ENCODE measurements around the gene ZNF787. TPM values are rescaled to one million over a fixed set of nuclear protein-coding genes. Genes with fewer than 3 reads are reported as not detected.

ZNF787 gene
- total and polyA plus RNA-seq, 2 donors (not counting 3 experiments of a cell fraction or from before 2014, with no cell fraction given): 11.6 to 32.7 TPM

DNA sequence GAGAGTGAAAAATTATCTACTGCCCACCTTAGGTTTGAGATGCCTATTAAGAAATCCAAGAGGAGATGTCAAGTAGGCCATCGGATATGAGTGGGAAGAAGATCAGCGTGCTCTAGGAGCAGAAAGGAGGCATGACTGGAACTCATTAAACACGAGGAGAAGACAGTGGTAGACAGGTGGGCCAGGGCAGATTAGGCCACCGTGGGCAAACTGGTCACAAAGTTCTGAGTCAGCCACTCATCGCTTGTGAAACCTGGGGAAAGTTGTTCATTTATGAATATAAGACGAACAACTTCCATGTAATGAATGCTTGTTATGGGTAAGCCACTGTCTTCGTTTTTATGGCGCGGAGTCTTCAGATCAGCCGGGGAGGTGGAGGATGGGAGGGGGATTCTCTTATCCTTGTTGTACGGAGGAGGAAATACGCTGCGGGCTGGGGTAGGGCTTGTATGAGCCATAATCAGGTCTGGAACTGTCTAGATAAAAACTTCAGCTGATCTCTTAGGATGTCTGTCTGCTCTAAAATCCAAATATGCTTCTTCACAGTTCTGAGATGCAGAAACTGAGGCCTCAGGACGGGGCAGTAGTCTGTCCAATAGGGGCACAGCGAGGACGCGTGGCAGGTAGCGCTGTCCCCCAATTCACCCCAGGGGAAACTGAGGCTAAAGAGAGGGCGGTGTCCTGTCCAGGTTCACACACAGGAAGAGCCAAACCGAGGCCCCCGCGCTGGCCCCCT, 18.9 kb upstream of the ZNF787 start:
- H3K27ac ChIP-seq (ENCODE audit: insufficient read depth, low read depth, low read length): peak overlapping the region; percentile 44
- peak overlapping the region; percentile 52 to 60 (median 57) for H3K4me3 ChIP-seq (replicated peaks in 1 of 3; ENCODE audit: insufficient read depth in 1 of 3, low read depth in 1 of 3, low read length in 3 of 3)
- FAIRE-seq (no peak), DNase-seq (ENCODE audit: low read depth, low spot score) (no peak)
- no peaks in the 10 kb centered on the region for H4K20me1 ChIP-seq (replicated peaks; ENCODE audit: control insufficient read depth, extremely low read depth, insufficient read depth, low read length)
- H3K4me1 ChIP-seq (ENCODE audit: control insufficient read depth, extremely low read depth, insufficient read depth, low read length): peaks cover 10% of the 10 kb centered on the region
- no peaks in the 10 kb centered on the region for H3K27me3 ChIP-seq (ENCODE audit: control insufficient read depth in 2 of 2, insufficient read depth in 2 of 2, low read length in 2 of 2)
- POLR2A ChIA-PET: interaction anchor here (1.5 kb wide), 1 partner anchor 21 kb away, joined by 10 read pairs; no protein-coding TSS in a partner anchor
- H3K9ac ChIP-seq (replicated peaks; ENCODE audit: extremely low read depth, insufficient read depth, low read length): peak overlapping the region; percentile 50
- TSS peak; percentile 73 for BruUV-seq (replicated peaks)
- no peaks in the 10 kb centered on the region for H3K36me3 ChIP-seq (ENCODE audit: control insufficient read depth in 2 of 2, extremely low read depth in 1 of 2, insufficient read depth in 2 of 2, low read length in 2 of 2)
- no peaks in the 10 kb centered on the region for H3K9me1 ChIP-seq (replicated peaks; ENCODE audit: control insufficient read depth, extremely low read depth, insufficient read depth, low read length)
- TF ChIP-seq EZH2 (IDR thresholded peaks at IDR 0.05; ENCODE audit: borderline replicate concordance, low read depth, low read length, severe bottlenecking): no peak
- CTCF ChIA-PET: interaction anchor here (1.0 to 3.1 kb wide), 8 partner anchors 8 to 193 kb away, joined by 3 to 18 read pairs (median 4); partner anchors contain the start of gene ZNF787
- dilution Hi-C loops (cut with MboI; ENCODE audit: extremely low pct_ligation_motif_present, low sequenced_read_pairs): no loop called here
- no peaks in the 10 kb centered on the region for H3K9me3 ChIP-seq (replicated peaks; ENCODE audit: control insufficient read depth, insufficient read depth, low read length)
- intact Hi-C loops (cut with micrococcal nuclease): loop anchor here (1.0 to 2.0 kb wide), 3 partner anchors 19 to 175 kb away; partner anchors contain the start of gene ZNF787
- peaks cover 22% of the 10 kb centered on the region for H3K79me2 ChIP-seq (ENCODE audit: control insufficient read depth, insufficient read depth, low read length)
- peak overlapping the region; percentile 80 for H3K4me2 ChIP-seq (ENCODE audit: insufficient read depth, low read length)
- H2AFZ ChIP-seq (ENCODE audit: low read depth, low read length): peak overlapping the region; percentile 93

- no peak for DNase-seq (ENCODE audit: low read depth, low spot score)
- FAIRE-seq: no peak
- H3K4me2 ChIP-seq (ENCODE audit: insufficient read depth, low read length): no peak overlapping the region
- CTCF ChIA-PET: interaction anchor here (1.5 to 2.1 kb wide), 3 partner anchors 13 to 62 kb away, joined by 3 to 5 read pairs (median 4); no protein-coding TSS in a partner anchor
- H3K9me1 ChIP-seq (replicated peaks; ENCODE audit: control insufficient read depth, extremely low read depth, insufficient read depth, low read length): no peaks in the 10 kb centered on the region
- H3K4me3 ChIP-seq (replicated peaks in 1 of 3; ENCODE audit: insufficient read depth in 1 of 3, low read depth in 1 of 3, low read length in 3 of 3): no peak overlapping the region
- H3K9ac ChIP-seq (replicated peaks; ENCODE audit: extremely low read depth, insufficient read depth, low read length): no peak overlapping the region
- POLR2A ChIA-PET: no interaction called here
- intact Hi-C loops (cut with micrococcal nuclease) (no loop called here), dilution Hi-C loops (cut with MboI; ENCODE audit: extremely low pct_ligation_motif_present, low sequenced_read_pairs) (no loop called here)
- H3K79me2 ChIP-seq (ENCODE audit: control insufficient read depth, insufficient read depth, low read length): peaks cover 16% of the 10 kb centered on the region
- no peak overlapping the region for H3K27ac ChIP-seq (ENCODE audit: insufficient read depth, low read depth, low read length)
- H3K36me3 ChIP-seq (ENCODE audit: control insufficient read depth in 2 of 2, extremely low read depth in 1 of 2, insufficient read depth in 2 of 2, low read length in 2 of 2): no peaks in the 10 kb centered on the region
- H2AFZ ChIP-seq (ENCODE audit: low read depth, low read length): no peak overlapping the region
- H4K20me1 ChIP-seq (replicated peaks; ENCODE audit: control insufficient read depth, extremely low read depth, insufficient read depth, low read length): no peaks in the 10 kb centered on the region
- no peak for TF ChIP-seq POLR2AphosphoS5 (IDR thresholded peaks at IDR 0.05; ENCODE audit: insufficient read depth, low read depth, low read length)
- no peak for TF ChIP-seq FOS (IDR thresholded peaks at IDR 0.05; ENCODE audit: borderline replicate concordance, insufficient read depth, low read length)
- TF ChIP-seq, protein P1, sequence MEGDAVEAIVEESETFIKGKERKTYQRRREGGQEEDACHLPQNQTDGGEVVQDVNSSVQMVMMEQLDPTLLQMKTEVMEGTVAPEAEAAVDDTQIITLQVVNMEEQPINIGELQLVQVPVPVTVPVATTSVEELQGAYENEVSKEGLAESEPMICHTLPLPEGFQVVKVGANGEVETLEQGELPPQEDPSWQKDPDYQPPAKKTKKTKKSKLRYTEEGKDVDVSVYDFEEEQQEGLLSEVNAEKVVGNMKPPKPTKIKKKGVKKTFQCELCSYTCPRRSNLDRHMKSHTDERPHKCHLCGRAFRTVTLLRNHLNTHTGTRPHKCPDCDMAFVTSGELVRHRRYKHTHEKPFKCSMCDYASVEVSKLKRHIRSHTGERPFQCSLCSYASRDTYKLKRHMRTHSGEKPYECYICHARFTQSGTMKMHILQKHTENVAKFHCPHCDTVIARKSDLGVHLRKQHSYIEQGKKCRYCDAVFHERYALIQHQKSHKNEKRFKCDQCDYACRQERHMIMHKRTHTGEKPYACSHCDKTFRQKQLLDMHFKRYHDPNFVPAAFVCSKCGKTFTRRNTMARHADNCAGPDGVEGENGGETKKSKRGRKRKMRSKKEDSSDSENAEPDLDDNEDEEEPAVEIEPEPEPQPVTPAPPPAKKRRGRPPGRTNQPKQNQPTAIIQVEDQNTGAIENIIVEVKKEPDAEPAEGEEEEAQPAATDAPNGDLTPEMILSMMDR (IDR thresholded peaks at IDR 0.05; ENCODE audit: extremely low read depth in 1 of 2, insufficient read depth in 1 of 2, low read depth in 1 of 2, low read length in 2 of 2): no peak
- TF ChIP-seq POLR2A (IDR thresholded peaks at IDR 0.05; ENCODE audit: low read depth, low read length): no peak
- TF ChIP-seq MAX (IDR thresholded peaks at IDR 0.05; ENCODE audit: insufficient read depth, insufficient read length): no peak
- no peak for TF ChIP-seq JUN (IDR thresholded peaks at IDR 0.05; ENCODE audit: borderline replicate concordance, insufficient read depth, insufficient read length, low read depth)
- TF ChIP-seq MYC (IDR thresholded peaks at IDR 0.05; ENCODE audit: low read depth, low read length): no peak
- TF ChIP-seq EZH2 (IDR thresholded peaks at IDR 0.05; ENCODE audit: borderline replicate concordance, low read depth, low read length, severe bottlenecking): no peak
- TF ChIP-seq GATA2 (IDR thresholded peaks at IDR 0.05; ENCODE audit: insufficient read depth, insufficient read length, low read depth, low read length): no peak
- no TSS peak for BruUV-seq (replicated peaks)
- H3K4me1 ChIP-seq (ENCODE audit: control insufficient read depth, extremely low read depth, insufficient read depth, low read length): peaks cover 10% of the 10 kb centered on the region
- no peaks in the 10 kb centered on the region for H3K27me3 ChIP-seq (ENCODE audit: control insufficient read depth in 2 of 2, insufficient read depth in 2 of 2, low read length in 2 of 2)
- H3K9me3 ChIP-seq (replicated peaks; ENCODE audit: control insufficient read depth, insufficient read depth, low read length): no peaks in the 10 kb centered on the region
These were observed 17.0 kb upstream of the ZNF787 start for GRCh38 chr19:56138069-56138468.

Data from endothelial cell of umbilical vein (primary cell).